DND-41 (cell line): ENCODE measurements around the gene LBHD1.
"Not testable (repeated sequence)": the region's sequence is repeated elsewhere in the genome, so short reads cannot be mapped to it uniquely, and the experiment has no call there.

ENCODE experiments used
- ATAC-seq: fragments of 200-7000 bp; cut with Tn5 transposase; 3 replicates; pipeline ENCODE4 v1.9.1; 2021; ENCODE audit warnings: low read depth; ENCODE audit not compliant: insufficient read depth
- DNase-seq: peaks from one replicate; pipeline ENCODE4 v3.0.0-alpha.2; 2020
- H2AFZ ChIP-seq: 2 replicates; pipeline ENCODE4 v1.6.0; 2012; ENCODE audit warnings: low read depth, low read length
- H3K27ac ChIP-seq: 2 replicates; pipeline ENCODE4 v1.5.1; 2012; ENCODE audit warnings: low read length, inconsistent platforms
- H3K27me3 ChIP-seq: fragments of 200-600 bp; sonication (generic); 2 replicates; pipeline ENCODE4 v1.6.0; 2012; ENCODE audit warnings: low read length, mild to moderate bottlenecking, inconsistent platforms; ENCODE audit not compliant: insufficient read depth, poor library complexity
- H3K36me3 ChIP-seq: 2 replicates; pipeline ENCODE4 v1.5.1; 2012; ENCODE audit warnings: low read length, inconsistent platforms; ENCODE audit not compliant: insufficient read depth
- H3K4me1 ChIP-seq: 2 replicates; pipeline ENCODE4 v1.5.1; 2012; ENCODE audit warnings: mild to moderate bottlenecking, low read length; ENCODE audit not compliant: insufficient read depth
- H3K4me2 ChIP-seq: 2 replicates; pipeline ENCODE4 v1.6.0; 2012; ENCODE audit warnings: mild to moderate bottlenecking, moderate library complexity, low read length, inconsistent platforms; ENCODE audit not compliant: insufficient read depth
- H3K4me3 ChIP-seq, 2 experiments: fragments of 200-600 bp in 1 of 2; shearing (Covaris generic) in 1 of 2; 2 replicates each; pipeline ENCODE4 v1.5.1; 2012 to 2016; ENCODE audit warnings: inconsistent platforms in 2 of 2, low read length in 2 of 2, mild to moderate bottlenecking in 2 of 2, low read depth in 1 of 2, moderate library complexity in 1 of 2
- H3K79me2 ChIP-seq: 2 replicates; pipeline ENCODE4 v1.6.0; 2012; ENCODE audit warnings: low read length, inconsistent platforms; ENCODE audit not compliant: insufficient read depth
- H3K9ac ChIP-seq: 2 replicates; pipeline ENCODE4 v1.6.0; 2012; ENCODE audit warnings: low read depth, mild to moderate bottlenecking, inconsistent platforms, low read length, moderate library complexity
- H3K9me3 ChIP-seq: 2 replicates; pipeline ENCODE4 v1.5.1; 2012; ENCODE audit warnings: low read length, moderate library complexity, mild to moderate bottlenecking, inconsistent platforms; ENCODE audit not compliant: insufficient read depth, severe bottlenecking
- H4K20me1 ChIP-seq: 2 replicates; pipeline ENCODE4 v1.6.0; 2012; ENCODE audit warnings: low read length; ENCODE audit not compliant: insufficient read depth
- CTCF ChIP-seq: IDR thresholded peaks from 2 replicates; pipeline ENCODE4 v1.5.1; 2012; ENCODE audit warnings: borderline replicate concordance, low read length, moderate library complexity, mild to moderate bottlenecking; ENCODE audit not compliant: poor library complexity, severe bottlenecking; ENCODE audit errors: extremely low read depth
- EZH2 ChIP-seq: IDR thresholded peaks from 3 replicates; pipeline ENCODE4 v1.6.1; 2012; ENCODE audit warnings: borderline replicate concordance, low read depth, mild to moderate bottlenecking, moderate library complexity, low read length, inconsistent platforms; ENCODE audit not compliant: severe bottlenecking

LBHD1 gene

GRCh38 chr11:62676698-62677097, 4.6 kb upstream of the LBHD1 start:
- Histone ChIP-seq H3K27me3 (no peaks in the 10 kb centered on the region), H2AFZ (no peak overlapping the region), H3K36me3 (peaks cover 41% of the 10 kb centered on the region), H3K4me1 (peaks cover 53% of the 10 kb centered on the region), H4K20me1 (peaks cover 6% of the 10 kb centered on the region; the same call in 1 of the 2 replicates), H3K79me2 (peaks cover 64% of the 10 kb centered on the region), H3K9ac (no peak overlapping the region), H3K4me2 (peak overlapping the region; percentile 98; the same call in 1 of the 2 replicates), H3K27ac (no peak overlapping the region), H3K4me3 (no peak overlapping the region), H3K9me3 (no peaks in the 10 kb centered on the region)
- no peak for ATAC-seq
- no peak for TF ChIP-seq CTCF
- no peak for TF ChIP-seq EZH2
- DNase-seq, result no peak

GRCh38 chr11:62675415-62675814, 3.3 kb upstream of the LBHD1 start:
- peaks cover 41% of the 10 kb centered on the region for H3K36me3 ChIP-seq
- not testable (repeated sequence) for H3K27me3 ChIP-seq, H2AFZ ChIP-seq, H3K9me3 ChIP-seq, ATAC-seq, H3K4me2 ChIP-seq, H3K4me3 ChIP-seq, H3K9ac ChIP-seq, H3K27ac ChIP-seq, H4K20me1 ChIP-seq, DNase-seq
- H3K79me2 ChIP-seq, result peaks cover 77% of the 10 kb centered on the region
- H3K4me1 ChIP-seq, result peaks cover 60% of the 10 kb centered on the region

- Histone ChIP-seq H3K9ac (0 out of 2 replicates have a peak overlapping the region, but pooled peaks have one; percentile 90), H3K4me3 (peak overlapping the region in 1 of 2 experiments; percentile 91; a peak in 1 of 4 replicates), H4K20me1 (peaks cover 4% of the 10 kb centered on the region; the same call in 1 of the 2 replicates), H3K4me2 (peak overlapping the region; percentile 82), H3K9me3 (no peaks in the 10 kb centered on the region), H3K36me3 (peaks cover 48% of the 10 kb centered on the region), H3K27me3 (no peaks in the 10 kb centered on the region), H2AFZ (no peak overlapping the region), H3K79me2 (peaks cover 78% of the 10 kb centered on the region), H3K27ac (no peak overlapping the region), H3K4me1 (peaks cover 60% of the 10 kb centered on the region)
- TF ChIP-seq EZH2, result no peak
- TF ChIP-seq CTCF, result no peak
- DNase-seq, result no peak
- ATAC-seq, result no peak
Observed at GRCh38 chr11:62673196-62673525, 1.1 kb upstream of the LBHD1 start.

GRCh38 chr11:62671236-62671607, 845 bp downstream of the LBHD1 start:
- Histone ChIP-seq H3K79me2 (peaks cover 78% of the 10 kb centered on the region), H3K27me3 (no peaks in the 10 kb centered on the region), H3K9ac (peak overlapping the region; percentile 90), H3K27ac (peak overlapping the region; percentile 94), H2AFZ (peak overlapping the region; percentile 81), H3K4me2 (peak overlapping the region; percentile 82), H3K9me3 (no peaks in the 10 kb centered on the region), H4K20me1 (peaks cover 8% of the 10 kb centered on the region), H3K36me3 (peaks cover 47% of the 10 kb centered on the region), H3K4me1 (peaks cover 59% of the 10 kb centered on the region), H3K4me3 (peak overlapping the region; percentile 77 to 91)
- TF ChIP-seq CTCF (no peak), EZH2 (no peak)
- DNase-seq, result no peak
- peak; percentile 23 for ATAC-seq
